Dendritic cell treated with granulocyte-macrophage colony-stimulating factor and Interleukin-4, amounts not matched to agents 40 ng/mL and 50 ng/mL, for 4 days (primary cell): ENCODE data around the gene ZNF578.
"Not testable (repeated sequence)": the region's sequence is repeated elsewhere in the genome, so short reads cannot be mapped to it uniquely, and the experiment has no call there.

Experiments used
- H3K27ac Mint-ChIP-seq: one replicate; pipeline ENCODE4 v1.8.0; 2022; ENCODE audit warnings: mild to moderate bottlenecking, mixed read lengths
- H3K27me3 Mint-ChIP-seq: one replicate; pipeline ENCODE4 v1.8.0; 2022; ENCODE audit warnings: mild to moderate bottlenecking, mixed read lengths
- H3K36me3 Mint-ChIP-seq: one replicate; pipeline ENCODE4 v1.8.0; 2022; ENCODE audit warnings: low read depth, mixed read lengths
- H3K4me1 Mint-ChIP-seq: one replicate; pipeline ENCODE4 v1.8.0; 2022; ENCODE audit warnings: low read depth, mixed read lengths
- H3K4me3 Mint-ChIP-seq: one replicate; pipeline ENCODE4 v1.8.0; 2022; ENCODE audit warnings: mild to moderate bottlenecking, moderate library complexity, mixed read lengths
- H3K9me3 Mint-ChIP-seq: one replicate; pipeline ENCODE4 v1.8.0; 2022; ENCODE audit warnings: mixed read lengths
- intact Hi-C: fragments of 100-400 bp; cut with micrococcal nuclease; formaldehyde crosslinking; loops from one replicate; pipeline ENCODE4 v1.15.0; 2022

The ZNF578 gene

GRCh38 chr19:52453324-52454094 is at the start of gene ZNF578:
Gene ZNF578 (plus strand): TSS chr19:52453553. CDS start chr19:52501846, 48,293 bp downstream.
- Mint-ChIP-seq H3K4me1 (peaks cover 10% of the 10 kb centered on the region), H3K36me3 (peaks cover 41% of the 10 kb centered on the region), H3K9me3 (peaks cover 100% of the 10 kb centered on the region), H3K27me3 (peaks cover 8% of the 10 kb centered on the region), H3K27ac (peak within 1 kb of the TSS; percentile 51), H3K4me3 (peak within 1 kb of the TSS; percentile 70)
- intact Hi-C loops = no loop called here

- Mint-ChIP-seq H3K36me3 (peaks cover 84% of the 10 kb centered on the region), H3K27ac (no peak overlapping the region), H3K4me1 (no peaks in the 10 kb centered on the region), H3K27me3 (no peaks in the 10 kb centered on the region), H3K9me3 (peaks cover 97% of the 10 kb centered on the region), H3K4me3 (no peak overlapping the region)
- intact Hi-C loops = no loop called here
These were observed 43.1 kb upstream of the ZNF578 start for GRCh38 chr19:52410276-52410675.

- Mint-ChIP-seq H3K4me1 (no peaks in the 10 kb centered on the region), H3K4me3 (no peak overlapping the region), H3K36me3 (peaks cover 30% of the 10 kb centered on the region), H3K9me3 (peaks cover 92% of the 10 kb centered on the region), H3K27me3 (no peaks in the 10 kb centered on the region), H3K27ac (no peak overlapping the region)
- intact Hi-C loops = no loop called here
These were observed 37.6 kb upstream of the ZNF578 start for GRCh38 chr19:52415711-52416110.

GRCh38 chr19:52428937-52429336 is 24.4 kb upstream of the ZNF578 start, which contains the start of gene ZNF534:
Gene ZNF534 (plus strand): TSS chr19:52429148. CDS start chr19:52431475, 2,327 bp downstream.
- no peak within 1 kb of the TSS for H3K27ac Mint-ChIP-seq
- H3K4me3 Mint-ChIP-seq = no peak within 1 kb of the TSS
- intact Hi-C loops = no loop called here
- H3K9me3 Mint-ChIP-seq = peaks cover 92% of the 10 kb centered on the region
- H3K4me1 Mint-ChIP-seq = no peaks in the 10 kb centered on the region
- no peaks in the 10 kb centered on the region for H3K36me3 Mint-ChIP-seq
- no peaks in the 10 kb centered on the region for H3K27me3 Mint-ChIP-seq

GRCh38 chr19:52442179-52442578 is 11.2 kb upstream of the ZNF578 start:
- Mint-ChIP-seq H3K36me3 (no peaks in the 10 kb centered on the region), H3K4me3 (no peak overlapping the region), H3K4me1 (no peaks in the 10 kb centered on the region), H3K27me3 (no peaks in the 10 kb centered on the region), H3K9me3 (peaks cover 89% of the 10 kb centered on the region), H3K27ac (no peak overlapping the region)
- intact Hi-C loops = no loop called here

GRCh38 chr19:52444506-52444905 is 8.8 kb upstream of the ZNF578 start:
- Mint-ChIP-seq H3K9me3 (peaks cover 86% of the 10 kb centered on the region), H3K4me1 (no peaks in the 10 kb centered on the region), H3K27me3 (no peaks in the 10 kb centered on the region), H3K4me3 (no peak overlapping the region), H3K27ac (no peak overlapping the region), H3K36me3 (no peaks in the 10 kb centered on the region)
- intact Hi-C loops = no loop called here

GRCh38 chr19:52451241-52451640 is 2.1 kb upstream of the ZNF578 start:
- Mint-ChIP-seq H3K4me1 (peaks cover 10% of the 10 kb centered on the region), H3K36me3 (peaks cover 29% of the 10 kb centered on the region), H3K9me3 (peaks cover 93% of the 10 kb centered on the region), H3K27ac (no peak overlapping the region), H3K27me3 (peaks cover 8% of the 10 kb centered on the region), H3K4me3 (no peak overlapping the region)
- intact Hi-C loops = no loop called here

- Mint-ChIP-seq H3K9me3 (peaks cover 95% of the 10 kb centered on the region), H3K27ac (no peak overlapping the region), H3K4me1 (no peaks in the 10 kb centered on the region), H3K4me3 (no peak overlapping the region), H3K36me3 (no peaks in the 10 kb centered on the region), H3K27me3 (no peaks in the 10 kb centered on the region)
- intact Hi-C loops = no loop called here
These were observed 11.6 kb downstream of the ZNF578 start for GRCh38 chr19:52464798-52465470.

GRCh38 chr19:52473655-52474350 is 20.4 kb downstream of the ZNF578 start:
- Mint-ChIP-seq H3K9me3 (peaks cover 94% of the 10 kb centered on the region), H3K4me1 (no peaks in the 10 kb centered on the region), H3K27ac (no peak overlapping the region), H3K27me3 (no peaks in the 10 kb centered on the region), H3K36me3 (no peaks in the 10 kb centered on the region), H3K4me3 (no peak overlapping the region)
- intact Hi-C loops = no loop called here

GRCh38 chr19:52474351-52475127 is 21.2 kb downstream of the ZNF578 start:
- intact Hi-C loops = no loop called here
- H3K27ac Mint-ChIP-seq = no peak overlapping the region
- peaks cover 87% of the 10 kb centered on the region for H3K9me3 Mint-ChIP-seq
- no peaks in the 10 kb centered on the region for H3K27me3 Mint-ChIP-seq
- H3K4me3 Mint-ChIP-seq = no peak overlapping the region
- H3K36me3 Mint-ChIP-seq = no peaks in the 10 kb centered on the region
- H3K4me1 Mint-ChIP-seq = no peaks in the 10 kb centered on the region

GRCh38 chr19:52484111-52484743 is 30.9 kb downstream of the ZNF578 start:
- H3K27ac Mint-ChIP-seq, H3K4me1 Mint-ChIP-seq, H3K27me3 Mint-ChIP-seq, intact Hi-C loops, H3K4me3 Mint-ChIP-seq, H3K36me3 Mint-ChIP-seq: not testable (repeated sequence)
- peaks cover 72% of the 10 kb centered on the region for H3K9me3 Mint-ChIP-seq

GRCh38 chr19:52485064-52485463 is 31.7 kb downstream of the ZNF578 start:
- H3K4me1 Mint-ChIP-seq, H3K27ac Mint-ChIP-seq, H3K27me3 Mint-ChIP-seq, H3K4me3 Mint-ChIP-seq, intact Hi-C loops, H3K36me3 Mint-ChIP-seq: not testable (repeated sequence)
- H3K9me3 Mint-ChIP-seq = peaks cover 79% of the 10 kb centered on the region

- peaks cover 76% of the 10 kb centered on the region for H3K9me3 Mint-ChIP-seq
- H3K27me3 Mint-ChIP-seq, H3K36me3 Mint-ChIP-seq, H3K27ac Mint-ChIP-seq, H3K4me3 Mint-ChIP-seq, intact Hi-C loops, H3K4me1 Mint-ChIP-seq: not testable (repeated sequence)
These were observed 32.3 kb downstream of the ZNF578 start for GRCh38 chr19:52485561-52486240.
